Osteoblast (primary cell): ENCODE data around the gene GUCA2B. TPM values are rescaled to one million over a fixed set of nuclear protein-coding genes. Genes with fewer than 3 reads are reported as not detected.

Experiments
- DNase-seq: peaks from one replicate; pipeline ENCODE4 v3.0.0; 2011; ENCODE audit warnings: low spot score, mixed read lengths; ENCODE audit not compliant: insufficient read length; ENCODE audit errors: missing footprints
- H2AFZ ChIP-seq: 2 replicates; pipeline ENCODE4 v1.6.0; 2011; ENCODE audit warnings: mild to moderate bottlenecking, low read length
- H3K27ac ChIP-seq: 2 replicates; pipeline ENCODE4 v1.5.1; 2011; ENCODE audit warnings: mild to moderate bottlenecking, low read depth, low read length, moderate library complexity
- H3K27me3 ChIP-seq: 2 replicates; pipeline ENCODE4 v1.6.0; 2012; ENCODE audit warnings: mild to moderate bottlenecking, control low read depth, inconsistent platforms, low read length, moderate library complexity; ENCODE audit not compliant: insufficient read depth
- H3K36me3 ChIP-seq: 2 replicates; pipeline ENCODE4 v1.5.1; 2011; ENCODE audit warnings: mild to moderate bottlenecking, low read length, control low read depth, moderate library complexity; ENCODE audit not compliant: insufficient read depth
- H3K4me1 ChIP-seq: 2 replicates; pipeline ENCODE4 v1.5.1; 2011; ENCODE audit warnings: mild to moderate bottlenecking, low read length, control low read depth, moderate library complexity; ENCODE audit not compliant: insufficient read depth
- H3K4me2 ChIP-seq: 2 replicates; pipeline ENCODE4 v1.6.0; 2011; ENCODE audit warnings: mild to moderate bottlenecking, low read length; ENCODE audit not compliant: insufficient read depth
- H3K4me3 ChIP-seq: fragments of 200-600 bp; sonication (generic); 3 replicates; pipeline ENCODE4 v1.5.1; 2012; ENCODE audit warnings: mild to moderate bottlenecking, low read length, inconsistent platforms; ENCODE audit not compliant: insufficient read depth
- H3K79me2 ChIP-seq: 2 replicates; pipeline ENCODE4 v1.6.0; 2012; ENCODE audit warnings: mild to moderate bottlenecking, low read length, control low read depth, inconsistent platforms; ENCODE audit not compliant: insufficient read depth
- H3K9me3 ChIP-seq: 2 replicates; pipeline ENCODE4 v1.5.1; 2011; ENCODE audit warnings: low read depth, low read length, control low read depth
- H4K20me1 ChIP-seq: 2 replicates; pipeline ENCODE4 v1.6.0; 2012; ENCODE audit warnings: mild to moderate bottlenecking, low read length, control low read depth; ENCODE audit not compliant: insufficient read depth
- total RNA-seq: library from RNA; depleted of rRNA; stranded (reverse); fragments of >200 nt; gene quantifications from 2 replicates; pipeline ENCODE4 v1.2.3, GENCODE V29; 2012
- TF ChIP-seq, protein P1 (sequence below): IDR thresholded peaks from 2 replicates; pipeline ENCODE4 v1.5.1; 2011; ENCODE audit warnings: mild to moderate bottlenecking, low read depth, low read length, moderate library complexity; ENCODE audit errors: extremely low read depth

The GUCA2B gene
- total RNA-seq, 1 donor: not detected

DNA sequence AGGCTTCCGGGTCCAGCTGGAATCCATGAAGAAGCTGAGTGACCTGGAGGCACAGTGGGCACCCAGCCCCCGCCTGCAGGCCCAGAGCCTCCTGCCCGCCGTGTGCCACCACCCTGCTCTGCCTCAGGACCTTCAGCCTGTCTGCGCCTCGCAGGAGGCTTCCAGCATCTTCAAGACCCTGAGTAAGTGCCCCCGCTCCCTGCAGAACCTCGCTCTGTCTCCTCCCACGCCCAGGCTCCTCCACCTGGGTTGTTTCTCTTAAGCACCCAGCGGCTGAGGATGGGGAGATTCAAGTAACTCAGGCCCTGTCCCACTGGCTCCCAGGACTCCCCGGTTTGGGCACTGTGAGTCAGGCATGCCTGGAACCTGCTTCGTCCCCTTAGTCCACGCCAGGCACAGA is 1.5 kb downstream of the GUCA2B start:
- DNase-seq: peak; percentile 52
- TF ChIP-seq, protein P1, sequence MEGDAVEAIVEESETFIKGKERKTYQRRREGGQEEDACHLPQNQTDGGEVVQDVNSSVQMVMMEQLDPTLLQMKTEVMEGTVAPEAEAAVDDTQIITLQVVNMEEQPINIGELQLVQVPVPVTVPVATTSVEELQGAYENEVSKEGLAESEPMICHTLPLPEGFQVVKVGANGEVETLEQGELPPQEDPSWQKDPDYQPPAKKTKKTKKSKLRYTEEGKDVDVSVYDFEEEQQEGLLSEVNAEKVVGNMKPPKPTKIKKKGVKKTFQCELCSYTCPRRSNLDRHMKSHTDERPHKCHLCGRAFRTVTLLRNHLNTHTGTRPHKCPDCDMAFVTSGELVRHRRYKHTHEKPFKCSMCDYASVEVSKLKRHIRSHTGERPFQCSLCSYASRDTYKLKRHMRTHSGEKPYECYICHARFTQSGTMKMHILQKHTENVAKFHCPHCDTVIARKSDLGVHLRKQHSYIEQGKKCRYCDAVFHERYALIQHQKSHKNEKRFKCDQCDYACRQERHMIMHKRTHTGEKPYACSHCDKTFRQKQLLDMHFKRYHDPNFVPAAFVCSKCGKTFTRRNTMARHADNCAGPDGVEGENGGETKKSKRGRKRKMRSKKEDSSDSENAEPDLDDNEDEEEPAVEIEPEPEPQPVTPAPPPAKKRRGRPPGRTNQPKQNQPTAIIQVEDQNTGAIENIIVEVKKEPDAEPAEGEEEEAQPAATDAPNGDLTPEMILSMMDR: no peak
- Histone ChIP-seq H4K20me1 (no peaks in the 10 kb centered on the region), H3K9me3 (no peaks in the 10 kb centered on the region), H3K36me3 (no peaks in the 10 kb centered on the region), H3K4me3 (no peak overlapping the region), H3K27me3 (peaks cover 4% of the 10 kb centered on the region), H3K79me2 (no peaks in the 10 kb centered on the region), H3K27ac (no peak overlapping the region), H2AFZ (no peak overlapping the region), H3K4me2 (no peak overlapping the region), H3K4me1 (no peaks in the 10 kb centered on the region)

DNA sequence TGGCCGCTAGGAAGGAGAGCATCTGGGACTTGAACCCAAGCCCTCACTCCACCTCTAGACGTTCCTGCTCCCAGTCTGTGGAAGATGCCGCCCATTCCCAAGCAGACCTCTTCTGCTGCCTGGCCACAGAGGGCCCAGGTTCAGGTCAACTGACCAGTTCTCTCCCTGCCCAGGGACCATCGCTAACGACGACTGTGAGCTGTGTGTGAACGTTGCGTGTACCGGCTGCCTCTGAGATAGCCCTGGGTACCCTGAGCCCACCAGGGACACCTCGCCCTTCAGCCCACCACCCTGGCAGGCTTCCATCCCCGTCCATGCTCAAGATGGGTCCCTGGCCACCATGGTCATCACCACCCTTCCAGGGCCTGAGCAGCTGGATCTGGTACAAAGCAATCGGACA is 2.2 kb downstream of the GUCA2B start:
- TF ChIP-seq, protein P1: no peak
- Histone ChIP-seq H3K4me2 (no peak overlapping the region), H3K27ac (no peak overlapping the region), H3K4me3 (no peak overlapping the region), H3K9me3 (peaks cover under 1% of the 10 kb centered on the region), H2AFZ (no peak overlapping the region), H4K20me1 (no peaks in the 10 kb centered on the region), H3K36me3 (no peaks in the 10 kb centered on the region), H3K27me3 (peaks cover 5% of the 10 kb centered on the region), H3K4me1 (no peaks in the 10 kb centered on the region), H3K79me2 (no peaks in the 10 kb centered on the region)
- no peak for DNase-seq

DNA sequence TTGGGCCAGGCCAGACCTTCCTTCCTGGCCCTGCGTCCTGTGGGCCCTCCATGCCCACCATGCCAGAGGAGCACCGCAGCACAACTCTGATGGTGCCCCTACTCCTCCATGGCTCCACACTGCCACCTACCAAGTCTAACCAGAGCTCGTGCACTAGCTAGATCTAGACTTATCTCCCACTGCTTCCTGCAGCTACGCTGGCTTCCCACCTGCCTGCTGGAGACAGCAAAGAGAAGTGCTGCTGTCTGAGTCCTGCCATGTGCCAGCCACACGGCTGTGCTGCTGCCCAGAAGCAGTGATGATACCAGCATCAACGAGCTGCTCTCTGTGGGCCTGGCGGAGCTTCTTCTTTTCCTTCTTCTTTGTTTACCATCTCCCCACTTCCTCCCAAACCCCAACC is 4.5 kb downstream of the GUCA2B start:
- DNase-seq: no peak
- no peaks in the 10 kb centered on the region for H4K20me1 ChIP-seq
- H3K27me3 ChIP-seq: peaks cover 9% of the 10 kb centered on the region
- H3K36me3 ChIP-seq: no peaks in the 10 kb centered on the region
- peaks cover 11% of the 10 kb centered on the region for H3K9me3 ChIP-seq
- H3K4me3 ChIP-seq: no peak overlapping the region
- TF ChIP-seq, protein P1: no peak
- H2AFZ ChIP-seq: no peak overlapping the region
- no peak overlapping the region for H3K4me2 ChIP-seq
- H3K4me1 ChIP-seq: no peaks in the 10 kb centered on the region
- H3K27ac ChIP-seq: no peak overlapping the region
- H3K79me2 ChIP-seq: no peaks in the 10 kb centered on the region

- Histone ChIP-seq H4K20me1 (no peaks in the 10 kb centered on the region), H3K9me3 (peaks cover 11% of the 10 kb centered on the region), H3K79me2 (no peaks in the 10 kb centered on the region), H3K4me1 (no peaks in the 10 kb centered on the region), H3K27ac (no peak overlapping the region), H2AFZ (no peak overlapping the region), H3K36me3 (no peaks in the 10 kb centered on the region), H3K4me3 (no peak overlapping the region), H3K27me3 (peaks cover 9% of the 10 kb centered on the region), H3K4me2 (no peak overlapping the region)
- TF ChIP-seq, protein P1: no peak
- no peak for DNase-seq
Measured at GRCh38 chr1:42158189-42158588, 5.0 kb downstream of the GUCA2B start.
